ENCODE measurements around the gene RIN2.

RIN2 gene

GRCh38 chr20:19781235-19781634 is 23.2 kb downstream of the RIN2 start:
- no peak overlapping the region for H3K4me3 ChIP-seq (ENCODE audit: low read length, poor library complexity, severe bottlenecking)
- H3K4me2 ChIP-seq (ENCODE audit: low read depth, low read length, poor library complexity, severe bottlenecking): no peak overlapping the region
- no peaks in the 10 kb centered on the region for H3K27me3 ChIP-seq (ENCODE audit: insufficient read depth, low read length, poor library complexity, severe bottlenecking)
- H2AFZ ChIP-seq (ENCODE audit: low read length): no peak overlapping the region
- no peak overlapping the region for H3K9ac ChIP-seq (ENCODE audit: low read depth, low read length, poor library complexity, severe bottlenecking)
- no peaks in the 10 kb centered on the region for H3K36me3 ChIP-seq (ENCODE audit: insufficient read depth, low read length)
- no peaks in the 10 kb centered on the region for H3K79me2 ChIP-seq (ENCODE audit: insufficient read depth, low read length)
- H3K4me1 ChIP-seq (ENCODE audit: insufficient read depth, low read length, poor library complexity, severe bottlenecking): peaks cover 26% of the 10 kb centered on the region
- H3F3A ChIP-seq (ENCODE audit: low read depth): no peaks in the 10 kb centered on the region
- no peak for TF ChIP-seq CTCF (conservative IDR thresholded peaks at IDR 0.05; ENCODE audit: low read length)
- no peak for TF ChIP-seq EZH2phosphoT487 (IDR thresholded peaks at IDR 0.05; ENCODE audit: borderline replicate concordance)
- H3K9me2 ChIP-seq (replicated peaks; ENCODE audit: low read depth, low read length): no peaks in the 10 kb centered on the region
- no peaks in the 10 kb centered on the region for H4K20me1 ChIP-seq (ENCODE audit: insufficient read depth, low read length, poor library complexity, severe bottlenecking)
- no peaks in the 10 kb centered on the region for H3K9me3 ChIP-seq (ENCODE audit: insufficient read depth, low read depth, low read length)

- H3K4me2 ChIP-seq (ENCODE audit: low read depth, low read length, poor library complexity, severe bottlenecking): no peak overlapping the region
- H3K9ac ChIP-seq (ENCODE audit: low read depth, low read length, poor library complexity, severe bottlenecking): no peak overlapping the region
- H3K36me3 ChIP-seq (ENCODE audit: insufficient read depth, low read length): no peaks in the 10 kb centered on the region
- H3K4me1 ChIP-seq (ENCODE audit: insufficient read depth, low read length, poor library complexity, severe bottlenecking): peaks cover 26% of the 10 kb centered on the region
- no peaks in the 10 kb centered on the region for H3K9me2 ChIP-seq (replicated peaks; ENCODE audit: low read depth, low read length)
- H3F3A ChIP-seq (ENCODE audit: low read depth): no peaks in the 10 kb centered on the region
- no peaks in the 10 kb centered on the region for H4K20me1 ChIP-seq (ENCODE audit: insufficient read depth, low read length, poor library complexity, severe bottlenecking)
- no peaks in the 10 kb centered on the region for H3K79me2 ChIP-seq (ENCODE audit: insufficient read depth, low read length)
- TF ChIP-seq EZH2phosphoT487 (IDR thresholded peaks at IDR 0.05; ENCODE audit: borderline replicate concordance) (no peak), CTCF (conservative IDR thresholded peaks at IDR 0.05; ENCODE audit: low read length) (no peak)
- H3K9me3 ChIP-seq (ENCODE audit: insufficient read depth, low read depth, low read length): no peaks in the 10 kb centered on the region
- no peak overlapping the region for H2AFZ ChIP-seq (ENCODE audit: low read length)
- H3K27me3 ChIP-seq (ENCODE audit: insufficient read depth, low read length, poor library complexity, severe bottlenecking): no peaks in the 10 kb centered on the region
- no peak overlapping the region for H3K4me3 ChIP-seq (ENCODE audit: low read length, poor library complexity, severe bottlenecking)
These were observed 24.6 kb downstream of the RIN2 start for GRCh38 chr20:19782669-19783068.

GRCh38 chr20:19783966-19784401 is 25.9 kb downstream of the RIN2 start:
- Histone ChIP-seq H2AFZ (ENCODE audit: low read length) (no peak overlapping the region), H3K9me2 (replicated peaks; ENCODE audit: low read depth, low read length) (no peaks in the 10 kb centered on the region), H3K27me3 (ENCODE audit: insufficient read depth, low read length, poor library complexity, severe bottlenecking) (no peaks in the 10 kb centered on the region), H3K4me3 (ENCODE audit: low read length, poor library complexity, severe bottlenecking) (no peak overlapping the region), H3K9ac (ENCODE audit: low read depth, low read length, poor library complexity, severe bottlenecking) (no peak overlapping the region), H3F3A (ENCODE audit: low read depth) (no peaks in the 10 kb centered on the region), H3K79me2 (ENCODE audit: insufficient read depth, low read length) (no peaks in the 10 kb centered on the region), H3K4me2 (ENCODE audit: low read depth, low read length, poor library complexity, severe bottlenecking) (no peak overlapping the region), H3K9me3 (ENCODE audit: insufficient read depth, low read depth, low read length) (no peaks in the 10 kb centered on the region), H3K4me1 (ENCODE audit: insufficient read depth, low read length, poor library complexity, severe bottlenecking) (peaks cover 26% of the 10 kb centered on the region), H4K20me1 (ENCODE audit: insufficient read depth, low read length, poor library complexity, severe bottlenecking) (no peaks in the 10 kb centered on the region), H3K36me3 (ENCODE audit: insufficient read depth, low read length) (no peaks in the 10 kb centered on the region)
- no peak for TF ChIP-seq EZH2phosphoT487 (IDR thresholded peaks at IDR 0.05; ENCODE audit: borderline replicate concordance)
- no peak for TF ChIP-seq CTCF (conservative IDR thresholded peaks at IDR 0.05; ENCODE audit: low read length)
